Measurements from ENCODE around the gene TRIB2.
A peak's percentile ranks its signal among the peaks of the same experiment; 100 is the strongest.

Gene TRIB2

DNA sequence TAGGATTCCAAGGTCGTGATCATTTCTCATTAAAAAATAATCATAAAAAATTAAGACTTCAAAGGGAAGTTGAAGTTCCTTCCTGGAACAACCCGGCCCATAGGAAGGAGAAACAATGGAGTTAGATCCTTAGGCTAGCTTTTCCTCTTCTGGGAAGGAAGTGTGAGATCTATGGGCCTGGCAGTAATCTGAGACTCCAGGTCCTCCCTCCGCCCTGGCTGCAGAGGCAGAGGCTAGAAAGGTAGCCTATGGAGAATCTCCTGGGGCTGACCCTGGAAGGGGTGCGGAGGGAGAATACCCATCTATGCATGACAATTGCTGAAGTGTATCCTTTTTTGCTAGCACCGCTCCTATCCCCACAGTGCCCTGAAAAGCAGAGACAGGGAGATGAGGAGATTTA lies 37.9 kb downstream of the TRIB2 start:
- DNase-seq = no peak

DNA sequence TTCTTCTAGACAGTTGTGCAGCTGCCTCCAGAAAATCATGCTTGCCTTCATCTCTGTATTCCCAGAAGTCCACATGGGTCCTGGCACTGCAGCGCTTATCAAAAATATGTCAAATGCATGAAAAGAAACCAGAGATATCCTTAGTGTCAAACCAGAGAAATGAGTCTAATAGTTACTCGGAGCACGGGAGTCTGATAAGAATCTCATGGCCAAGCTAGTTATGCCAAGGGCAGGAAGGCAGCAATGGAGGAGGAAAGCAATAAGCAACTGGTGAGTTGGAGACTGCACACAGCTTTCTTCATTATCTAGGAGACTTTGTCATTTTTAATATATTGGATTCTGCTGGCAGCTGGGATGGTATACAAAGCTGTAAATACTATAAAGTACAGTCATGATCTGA lies 38.6 kb downstream of the TRIB2 start:
- DNase-seq = no peak

DNA sequence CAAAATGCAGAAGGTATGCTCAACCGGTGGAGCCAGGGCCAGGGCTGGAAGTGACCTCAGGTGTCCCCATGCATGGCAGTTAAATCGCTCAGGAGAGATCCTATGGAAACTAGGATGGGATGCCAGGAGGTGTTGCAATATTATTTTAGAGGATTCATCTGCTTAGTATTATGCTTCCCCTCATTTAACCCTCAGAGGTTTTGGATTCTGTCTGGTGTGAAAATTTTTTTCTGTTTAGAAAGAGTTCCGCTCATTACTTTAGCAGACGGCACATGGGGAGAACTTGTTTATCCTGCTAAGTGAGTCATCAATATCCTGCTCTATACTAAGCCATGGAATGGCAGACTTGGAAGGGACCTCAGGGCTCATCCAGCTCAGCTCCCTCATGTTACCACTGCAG lies 42.5 kb downstream of the TRIB2 start:
- no peak for DNase-seq

DNA sequence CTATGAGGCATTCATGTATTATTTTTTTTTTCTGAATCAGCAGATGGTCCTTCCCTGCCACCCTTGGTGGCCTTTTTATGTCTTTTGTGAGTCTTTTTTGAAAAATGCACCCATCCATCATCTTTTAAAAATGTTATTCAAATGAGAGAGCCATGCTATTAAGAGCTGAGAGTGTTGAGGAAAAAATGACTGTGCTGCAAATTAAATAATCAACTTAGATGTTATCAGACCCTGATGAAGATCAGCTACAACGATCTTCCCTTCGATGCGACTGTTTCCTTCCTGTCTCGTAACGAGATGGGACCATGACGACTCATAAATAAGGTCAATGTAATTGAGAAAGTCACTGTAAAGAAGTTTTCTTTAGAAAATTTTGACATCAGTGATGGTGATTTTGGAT lies 44.4 kb downstream of the TRIB2 start:
- DNase-seq = no peak

DNA sequence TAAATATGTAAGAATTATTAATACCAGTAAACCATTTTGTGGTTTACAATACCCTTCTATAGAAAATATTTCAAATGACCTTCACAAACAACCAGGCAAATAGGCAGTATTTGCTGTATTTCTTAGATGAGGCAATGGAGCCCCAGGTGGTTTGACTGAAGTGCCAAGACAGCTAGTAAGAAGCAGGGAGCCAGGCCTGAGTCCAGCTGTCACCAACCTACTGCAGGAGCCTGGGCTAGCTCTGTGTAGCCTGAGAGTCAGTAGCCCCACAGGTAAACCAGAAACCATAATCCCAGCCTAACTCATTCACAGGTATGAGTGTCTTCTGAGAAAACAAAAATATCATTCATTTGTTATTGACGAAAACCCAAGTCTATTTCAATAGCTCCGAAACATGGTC lies 45.6 kb downstream of the TRIB2 start:
- no peak for DNase-seq

DNA sequence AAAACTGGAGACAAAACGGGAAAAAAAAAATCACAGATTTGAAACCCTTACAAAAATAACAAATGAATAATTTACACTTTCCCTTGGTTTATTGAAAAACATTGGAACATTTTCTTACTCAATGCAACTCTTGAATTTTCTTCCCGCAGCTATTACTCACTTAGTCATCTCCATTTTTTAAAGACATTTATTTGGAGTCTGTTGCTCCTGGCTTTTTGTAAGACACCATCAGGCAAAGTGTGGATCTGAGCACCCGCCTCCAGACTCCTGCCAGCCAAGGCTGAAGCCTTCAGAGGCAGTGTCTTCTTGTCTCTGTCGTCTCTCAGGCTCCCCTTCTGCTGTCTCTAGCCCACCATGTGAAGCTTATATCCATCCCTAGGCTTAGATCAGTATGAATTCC lies 46.2 kb downstream of the TRIB2 start:
- no peak for DNase-seq

- DNase-seq = no peak
These were observed 46.8 kb downstream of the TRIB2 start for GRCh38 chr2:12763486-12763885.

DNA sequence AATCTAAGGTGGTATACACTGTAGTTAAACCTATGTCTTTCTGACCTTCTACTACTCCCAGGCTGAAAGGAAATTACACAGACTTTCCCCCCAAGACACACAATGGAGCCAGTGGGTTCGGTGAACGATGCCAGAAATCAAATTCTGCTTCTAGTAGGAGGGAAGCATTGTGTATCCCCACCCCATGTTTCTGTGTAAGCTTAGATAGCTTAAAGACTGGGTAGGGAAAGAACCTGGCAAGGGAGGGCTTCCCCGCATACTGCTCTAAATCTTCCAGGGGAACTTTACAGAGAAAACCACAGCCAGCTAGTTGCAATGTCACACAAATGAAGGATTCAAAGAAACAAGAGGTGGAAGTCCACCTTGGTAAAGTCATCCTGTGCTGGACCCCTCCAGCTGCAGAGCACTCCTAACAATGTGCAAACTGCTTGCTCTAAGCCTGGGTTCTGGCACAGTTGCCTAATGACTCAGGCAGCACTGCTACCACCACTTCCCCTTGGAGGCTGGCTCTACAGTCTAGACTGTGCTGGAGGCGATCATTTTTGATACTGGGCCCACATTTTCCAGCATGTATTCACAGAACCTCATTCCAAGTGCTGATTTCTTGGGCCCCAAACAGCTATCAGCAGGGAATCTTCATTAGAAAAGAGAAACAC lies 47.5 kb downstream of the TRIB2 start:
- no peak for DNase-seq

- no peak for DNase-seq
These were observed 48.3 kb downstream of the TRIB2 start for GRCh38 chr2:12764849-12765605.

DNA sequence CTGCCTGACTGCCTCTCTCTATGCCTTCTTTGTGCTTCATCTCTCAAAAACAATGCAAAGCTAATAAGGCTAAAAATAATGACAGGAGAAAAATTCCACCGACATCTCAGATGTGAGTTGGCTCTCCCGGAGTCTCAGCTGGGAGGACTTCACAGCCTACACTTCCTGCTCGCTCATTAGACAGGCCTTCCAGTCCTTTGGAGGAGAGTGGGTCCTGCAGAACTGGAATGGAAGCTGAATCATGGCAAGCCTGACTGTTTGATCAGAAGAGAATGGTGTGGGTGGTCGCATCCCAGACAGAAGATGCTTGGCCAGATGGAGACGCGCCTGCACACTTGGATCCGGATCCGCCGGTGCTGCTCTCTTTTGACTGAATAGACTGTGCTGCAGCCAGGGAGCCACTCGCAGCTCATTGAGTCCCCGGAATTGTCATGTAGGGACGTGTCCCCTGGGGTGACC lies 49.7 kb downstream of the TRIB2 start:
- DNase-seq = no peak

DNA sequence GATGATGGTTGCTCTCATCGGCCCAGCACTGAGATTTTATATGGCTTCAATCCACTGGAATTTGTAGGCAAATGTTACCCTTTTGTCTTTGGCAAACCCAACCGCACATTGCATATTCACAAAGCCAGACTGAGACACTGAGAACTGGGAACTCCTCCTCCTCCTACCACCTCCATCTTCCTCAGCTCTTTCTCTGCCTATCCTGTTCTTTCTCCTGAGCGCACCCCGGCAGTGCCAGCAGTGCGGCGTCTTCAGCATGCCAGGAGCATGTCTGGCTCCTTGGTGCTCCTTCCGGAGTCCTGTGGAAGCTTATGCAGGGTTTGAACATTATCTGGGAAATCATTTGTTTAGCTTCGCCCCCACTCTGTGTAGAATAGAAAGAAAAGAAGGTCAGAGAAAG lies 50.8 kb downstream of the TRIB2 start:
- DNase-seq = no peak

GRCh38 chr2:12767996-12768624 lies 51.4 kb downstream of the TRIB2 start:
- DNase-seq = no peak

DNA sequence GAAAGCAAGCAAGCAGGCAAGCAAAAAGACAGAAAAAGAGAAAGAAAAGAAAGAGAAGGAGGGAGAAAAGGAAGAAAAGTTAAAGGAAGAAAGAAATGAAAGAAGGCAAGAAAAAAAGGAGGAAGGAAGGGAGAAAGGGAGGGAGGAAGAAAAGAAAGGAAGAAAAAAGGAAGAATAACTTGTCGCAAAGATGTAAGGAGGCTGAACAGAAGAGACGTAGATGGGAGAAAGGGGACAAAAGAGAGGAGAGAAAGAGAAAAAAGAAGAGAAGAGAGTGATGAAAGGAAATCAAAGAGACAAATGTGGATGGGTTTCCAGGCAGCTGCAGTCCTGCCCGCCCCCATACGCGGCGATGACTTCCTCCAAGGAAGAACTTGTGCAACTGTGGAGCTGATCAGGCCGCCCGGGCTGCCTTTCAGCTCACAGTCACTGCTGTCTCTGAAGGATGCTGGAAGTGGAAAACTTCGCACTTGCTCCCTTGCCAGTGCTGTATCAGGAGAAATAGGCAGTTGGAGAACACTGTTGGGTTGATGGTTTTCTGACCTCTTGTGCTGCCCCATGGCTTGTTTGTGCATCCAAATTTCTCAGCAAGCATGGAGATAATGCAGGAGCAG lies 52.9 kb downstream of the TRIB2 start:
- no peak for DNase-seq

DNA sequence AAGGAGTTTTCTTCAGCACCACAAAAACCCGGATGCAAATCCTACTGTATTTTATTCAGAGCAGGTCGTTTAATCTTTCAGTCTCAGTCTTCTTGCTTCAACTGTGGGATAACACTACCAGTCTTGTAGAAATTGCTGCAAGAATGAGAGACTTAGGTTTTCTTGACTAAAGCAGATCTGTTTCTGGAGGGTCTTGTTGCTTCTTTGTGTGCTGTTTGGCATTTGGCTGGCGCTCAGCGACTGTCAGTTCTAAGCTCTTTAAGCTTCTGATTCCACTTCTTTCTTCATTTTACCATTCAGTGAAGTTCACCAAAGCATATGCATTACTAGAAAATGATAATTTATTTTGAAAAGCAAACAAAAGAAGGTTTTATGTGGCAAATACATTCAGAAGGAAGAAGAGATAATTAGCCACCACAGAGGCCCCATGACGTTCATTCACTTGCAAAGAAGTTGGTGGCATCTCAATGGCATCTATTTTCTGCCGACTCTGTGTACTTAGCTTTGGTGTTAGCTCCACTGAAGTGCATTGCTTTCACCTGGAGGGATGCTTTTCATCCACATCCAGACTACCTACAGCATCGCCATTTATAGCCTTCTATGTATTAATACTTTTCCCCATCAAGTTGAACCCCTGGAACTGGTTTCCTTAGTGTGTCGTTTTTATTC lies 53.7 kb downstream of the TRIB2 start:
- DNase-seq = no peak

DNA sequence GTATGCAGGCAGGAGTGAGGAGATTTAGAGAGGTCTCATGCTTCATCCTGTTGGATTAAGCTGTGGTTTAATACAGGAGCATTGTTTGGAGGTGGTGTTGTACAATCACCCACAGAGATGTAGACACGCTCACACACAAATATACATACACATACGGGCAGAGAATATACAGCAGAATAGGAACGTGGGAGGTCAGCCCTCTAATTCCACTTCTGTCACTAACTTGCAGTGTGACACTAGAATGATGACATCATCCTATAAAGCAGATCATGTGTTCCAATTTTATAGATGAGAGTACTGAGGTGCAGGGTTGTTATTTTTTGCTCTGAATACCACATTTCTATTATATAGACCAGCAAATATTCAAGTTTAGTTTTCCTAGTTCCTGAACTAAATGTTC lies 54.4 kb downstream of the TRIB2 start:
- DNase-seq = no peak

GRCh38 chr2:12773586-12774394 lies 57.1 kb downstream of the TRIB2 start:
- DNase-seq = peak; percentile 1

DNA sequence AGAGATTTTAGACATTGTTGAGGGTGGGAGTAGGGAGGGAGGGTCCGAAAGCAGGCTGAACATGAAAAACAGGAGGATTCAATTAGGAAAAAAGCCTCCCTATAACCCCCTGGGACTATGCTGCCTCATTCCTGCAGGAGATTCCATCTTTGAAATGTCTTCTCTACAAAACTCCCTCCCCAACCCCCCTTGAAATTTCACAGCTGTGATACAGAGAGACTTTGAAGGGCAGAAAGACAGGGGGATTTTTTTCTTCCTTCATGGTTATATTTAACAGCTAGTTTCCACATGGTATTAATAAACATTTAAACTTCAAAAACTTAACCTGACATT lies 57.6 kb downstream of the TRIB2 start:
- no peak for DNase-seq

DNA sequence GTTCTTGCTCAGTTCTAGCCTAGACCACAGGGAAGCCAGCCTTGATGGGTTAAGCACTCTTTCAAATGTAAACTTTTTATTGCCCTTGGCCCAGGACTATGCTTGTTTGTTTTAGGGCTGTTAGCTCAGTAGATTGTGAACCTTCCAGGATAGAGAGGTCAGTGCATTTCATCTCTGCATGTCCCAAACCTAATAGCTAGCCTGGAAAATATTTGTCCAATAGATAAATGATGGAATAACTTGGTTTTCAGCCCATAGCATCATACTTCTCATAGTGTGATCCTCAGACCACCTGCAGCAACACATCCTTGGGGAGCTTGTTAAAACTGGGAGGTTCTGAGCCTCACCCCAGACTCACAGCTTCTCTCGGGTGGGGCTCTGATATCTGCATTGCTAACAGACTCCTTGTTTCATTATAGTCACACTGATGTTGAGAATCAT lies 59.8 kb downstream of the TRIB2 start:
- no peak for DNase-seq

- DNase-seq = no peak
These were observed 61.6 kb downstream of the TRIB2 start for GRCh38 chr2:12778369-12778768.

DNA sequence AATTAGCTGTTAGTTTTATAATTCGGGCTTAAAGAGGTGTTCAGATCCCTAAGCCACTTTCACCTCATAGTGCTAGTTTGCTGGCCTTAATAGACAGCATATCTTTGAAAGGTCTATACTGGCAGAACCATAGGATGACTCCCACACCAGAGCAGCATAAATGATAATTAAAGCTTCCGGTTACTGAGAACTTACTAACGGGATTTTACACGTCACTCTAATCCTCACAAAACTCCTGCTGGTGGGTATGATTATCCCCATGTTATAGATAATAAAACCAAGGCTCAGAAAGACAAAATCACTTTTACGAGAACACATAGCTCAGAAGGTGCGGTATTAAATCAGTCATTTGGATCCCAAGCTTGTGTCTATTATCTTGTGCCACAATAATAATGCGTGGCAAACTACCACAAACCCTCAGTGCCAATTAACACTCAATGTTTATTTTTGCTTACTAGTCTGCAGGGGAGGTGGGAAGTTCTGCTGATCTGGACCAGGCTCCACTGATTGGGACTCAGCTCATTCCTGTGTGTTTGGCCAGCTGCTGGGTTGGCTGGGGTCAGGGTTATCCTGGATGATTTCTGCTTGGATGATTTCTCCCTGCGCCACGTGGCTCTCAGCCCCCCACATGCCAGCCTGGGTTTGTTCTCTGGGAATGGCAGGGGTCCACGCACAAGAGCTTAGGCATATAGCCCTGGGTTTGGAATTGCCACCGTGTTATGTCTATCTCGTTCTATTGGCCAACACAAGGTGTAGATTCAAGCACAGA lies 62.3 kb downstream of the TRIB2 start:
- DNase-seq = no peak

DNA sequence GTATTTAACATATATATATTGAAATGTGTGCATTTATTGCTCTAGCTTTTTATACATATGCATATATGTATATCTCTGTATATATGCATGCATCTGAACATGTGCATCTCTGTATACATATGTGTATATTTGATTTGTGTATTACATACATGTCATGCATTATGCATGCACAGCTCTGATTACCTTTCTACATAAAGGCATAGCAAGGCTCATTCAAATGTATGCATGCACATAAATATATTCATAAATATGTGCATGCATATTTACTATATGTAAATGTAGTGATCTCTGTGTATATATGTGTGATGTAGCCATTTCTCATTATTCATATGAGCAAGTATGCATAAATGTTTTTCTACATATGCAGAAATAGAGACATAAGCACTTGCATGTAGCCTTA lies 64.6 kb downstream of the TRIB2 start:
- DNase-seq = no peak

Data from NCI-H774 (cell line).